M059J (cell line): ENCODE data around the gene BMP6. TPM values are rescaled to one million over a fixed set of nuclear protein-coding genes. Genes with fewer than 3 reads are reported as not detected.

ENCODE experiments used
- DNase-seq: peaks from one replicate; pipeline ENCODE4 v3.0.0-alpha.2; 2012; ENCODE audit warnings: low read depth
- total RNA-seq: library from RNA; depleted of rRNA; stranded (reverse); fragments of >200 nt; shearing (Covaris generic); gene quantifications from 2 replicates; pipeline ENCODE4 v1.2.3, GENCODE V29; 2014

The BMP6 gene
- total RNA-seq, 1 experiment from 2014 or later = not detected

GRCh38 chr6:7747433-7747832 is 21.5 kb downstream of the BMP6 start:
- no peak for DNase-seq

GRCh38 chr6:7747901-7748504 is 22.1 kb downstream of the BMP6 start:
- DNase-seq = no peak

GRCh38 chr6:7749478-7749877 is 23.6 kb downstream of the BMP6 start:
- DNase-seq = no peak

- DNase-seq = no peak
Observed at GRCh38 chr6:7750197-7750596, 24.3 kb downstream of the BMP6 start.

GRCh38 chr6:7758456-7758855 is 32.6 kb downstream of the BMP6 start:
- DNase-seq = peak; percentile 94

- DNase-seq = no peak
Observed at GRCh38 chr6:7759320-7759719, 33.4 kb downstream of the BMP6 start.

GRCh38 chr6:7761051-7761450 is 35.2 kb downstream of the BMP6 start:
- peak; percentile 12 for DNase-seq

GRCh38 chr6:7762760-7763159 is 36.9 kb downstream of the BMP6 start:
- no peak for DNase-seq

- no peak for DNase-seq
Observed at GRCh38 chr6:7763881-7764280, 38.0 kb downstream of the BMP6 start.

- peak; percentile 44 for DNase-seq
Observed at GRCh38 chr6:7765575-7766325, 39.9 kb downstream of the BMP6 start.

- DNase-seq = peak; percentile 32
Observed at GRCh38 chr6:7769702-7770101, 43.8 kb downstream of the BMP6 start.

GRCh38 chr6:7770111-7770510 is 44.2 kb downstream of the BMP6 start:
- peak; percentile 19 for DNase-seq

- DNase-seq = no peak
Observed at GRCh38 chr6:7770601-7771000, 44.7 kb downstream of the BMP6 start.

GRCh38 chr6:7773322-7773721 is 47.4 kb downstream of the BMP6 start:
- DNase-seq = no peak

- DNase-seq = no peak
Observed at GRCh38 chr6:7773914-7774313, 48.0 kb downstream of the BMP6 start.

- no peak for DNase-seq
Observed at GRCh38 chr6:7776509-7776908, 50.6 kb downstream of the BMP6 start.

- no peak for DNase-seq
Observed at GRCh38 chr6:7777074-7777473, 51.2 kb downstream of the BMP6 start.

- DNase-seq = no peak
Observed at GRCh38 chr6:7781240-7781639, 55.3 kb downstream of the BMP6 start.

GRCh38 chr6:7784248-7784647 is 58.3 kb downstream of the BMP6 start:
- DNase-seq = no peak

- no peak for DNase-seq
Observed at GRCh38 chr6:7784706-7785105, 58.8 kb downstream of the BMP6 start.

- no peak for DNase-seq
Observed at GRCh38 chr6:7785243-7786035, 59.5 kb downstream of the BMP6 start.

- DNase-seq = no peak
Observed at GRCh38 chr6:7786214-7786661, 60.3 kb downstream of the BMP6 start.

GRCh38 chr6:7787137-7787608 is 61.3 kb downstream of the BMP6 start:
- DNase-seq = no peak
